GM21825 (cell line): ENCODE results near the gene NDUFS1.

Source experiments
- ATAC-seq: cut with Tn5 transposase; IDR thresholded peaks from one replicate; pipeline ENCODE4 v1.9.1; 2021; ENCODE audit warnings: mild to moderate bottlenecking, moderate library complexity; ENCODE audit not compliant: unreplicated experiment

The NDUFS1 gene

DNA sequence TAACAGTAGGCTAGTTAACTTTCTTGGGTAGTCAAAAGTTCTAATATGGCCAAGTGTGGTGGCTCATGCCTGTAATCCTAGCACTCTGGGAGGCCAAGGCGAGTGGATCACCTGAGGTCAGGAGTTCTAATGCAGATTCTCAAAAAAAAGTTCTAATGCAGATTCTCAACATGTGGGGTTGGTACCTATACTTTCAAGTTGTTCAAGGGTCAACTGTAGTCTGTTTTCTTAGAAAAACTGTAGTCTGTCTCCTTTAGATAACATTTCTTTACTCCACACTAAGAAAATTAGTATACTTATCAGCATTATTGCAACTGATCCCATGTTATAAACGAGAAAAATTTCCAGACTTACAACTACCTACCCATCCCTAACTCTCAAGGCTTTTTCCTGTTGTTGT, 89.8 kb downstream of the NDUFS1 start:
- ATAC-seq = no peak

DNA sequence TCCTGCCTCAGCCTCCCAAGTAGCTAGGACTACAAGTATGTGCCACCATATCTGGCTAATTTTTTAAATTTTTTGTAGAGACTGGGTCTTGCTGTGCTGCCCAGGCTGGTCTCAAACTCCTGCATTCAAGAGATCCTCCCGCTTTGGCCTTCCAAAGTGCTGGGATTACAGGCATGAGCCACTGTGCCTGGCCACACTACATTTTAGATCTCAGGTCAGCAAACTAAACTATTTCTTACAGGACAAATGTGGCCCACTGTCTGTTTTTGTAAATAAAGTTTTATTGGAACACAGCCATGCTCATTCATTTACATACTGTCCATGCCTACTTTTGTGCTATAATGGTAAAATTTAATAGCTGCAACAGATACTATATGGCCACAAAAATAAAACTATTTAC, 91.0 kb downstream of the NDUFS1 start:
- ATAC-seq = no peak
